ENCODE measurements around the gene ADAMTS9. TPM values are rescaled to one million over a fixed set of nuclear protein-coding genes. Genes with fewer than 3 reads are reported as not detected.

Gene ADAMTS9
- total and polyA plus RNA-seq, 2 experiments from 2014 or later, result 0.31 to 0.81 TPM

GRCh38 chr3:64644483-64644882, 43.3 kb downstream of the ADAMTS9 start:
- no peaks in the 10 kb centered on the region for H3K36me3 ChIP-seq (ENCODE audit: insufficient read depth)
- Mint-ChIP-seq H3K4me1 (peaks cover 18% of the 10 kb centered on the region), H3K36me3 (ENCODE audit: low read depth) (no peaks in the 10 kb centered on the region), H3K27ac (no peak overlapping the region), H3K4me3 (no peak overlapping the region), H3K27me3 (ENCODE audit: insufficient read depth, low read depth, poor library complexity) (peaks cover 2% of the 10 kb centered on the region), H3K9me3 (no peaks in the 10 kb centered on the region)
- no peak overlapping the region for H3K4me3 ChIP-seq
- ATAC-seq (no peak), DNase-seq (ENCODE audit: low spot score) (no peak)
- peaks cover 20% of the 10 kb centered on the region for H3K4me1 ChIP-seq (ENCODE audit: insufficient read depth)
- no peak overlapping the region for H3K4me2 ChIP-seq
- H4K20me1 ChIP-seq (replicated peaks; ENCODE audit: insufficient read depth), result no peaks in the 10 kb centered on the region
- H3K27me3 ChIP-seq (ENCODE audit: insufficient read depth), result no peaks in the 10 kb centered on the region
- no peaks in the 10 kb centered on the region for H3K9me2 ChIP-seq (ENCODE audit: insufficient read depth)
- H3K27ac ChIP-seq (ENCODE audit: low read depth), result no peak overlapping the region
- no peaks in the 10 kb centered on the region for H3K79me2 ChIP-seq (replicated peaks; ENCODE audit: insufficient read depth)
- no peaks in the 10 kb centered on the region for H3F3A ChIP-seq (replicated peaks; ENCODE audit: low read depth)
- no peak overlapping the region for H2AFZ ChIP-seq
- no peak for TF ChIP-seq ZNF331 (CRISPR knock-in tag; IDR thresholded peaks at IDR 0.05; ENCODE audit: low read depth)
- TF ChIP-seq POLR2AphosphoS5 (IDR thresholded peaks at IDR 0.05; ENCODE audit: low read depth), result no peak
- TF ChIP-seq CTCF (conservative IDR thresholded peaks at IDR 0.05; ENCODE audit: low read depth in 2 of 2), result no peak
- no peak for TF ChIP-seq STAT1 (IDR thresholded peaks at IDR 0.05; ENCODE audit: unreplicated experiment)
- no peak for TF ChIP-seq JUNB (IDR thresholded peaks at IDR 0.05; ENCODE audit: unreplicated experiment)
- no peak for TF ChIP-seq EZH2 (IDR thresholded peaks at IDR 0.05; ENCODE audit: low read depth, unreplicated experiment)
- no peak for TF ChIP-seq REST (IDR thresholded peaks at IDR 0.05; ENCODE audit: unreplicated experiment)
- TF ChIP-seq EZH2phosphoT487 (IDR thresholded peaks at IDR 0.05; ENCODE audit: unreplicated experiment), result no peak
- TF ChIP-seq ZNF462 (CRISPR knock-in tag; IDR thresholded peaks at IDR 0.05), result no peak
- no peak for TF ChIP-seq NANOG (IDR thresholded peaks at IDR 0.05; ENCODE audit: borderline replicate concordance)
- no peak for TF ChIP-seq CREB1 (CRISPR knock-in tag; IDR thresholded peaks at IDR 0.05; ENCODE audit: low read depth)
- TF ChIP-seq ETS1 (IDR thresholded peaks at IDR 0.05), result no peak
- TF ChIP-seq ZNF114 (CRISPR knock-in tag; IDR thresholded peaks at IDR 0.05), result no peak
